Loucy (cell line): Measurements from ENCODE around the gene IRAK1.
A peak's percentile ranks its signal among the peaks of the same experiment; 100 is the strongest.

Experiments
- H2AFZ ChIP-seq: fragments of 200-600 bp; sonication (generic); 2 replicates; pipeline ENCODE4 v1.6.0; 2016; ENCODE audit warnings: antibody characterized with exemption, mild to moderate bottlenecking, low read length, moderate library complexity
- H3F3A ChIP-seq: fragments of 200-600 bp; 2 replicates; pipeline ENCODE4 v1.6.0; 2016; ENCODE audit warnings: antibody characterized with exemption, low read depth, mild to moderate bottlenecking
- H3K27me3 ChIP-seq: fragments of 200-600 bp; sonication (generic); 2 replicates; pipeline ENCODE4 v1.6.1; 2014; ENCODE audit warnings: low read length, mild to moderate bottlenecking; ENCODE audit not compliant: insufficient read depth, poor library complexity, severe bottlenecking
- H3K36me3 ChIP-seq: fragments of 200-600 bp; sonication (generic); 2 replicates; pipeline ENCODE4 v1.6.1; 2016; ENCODE audit warnings: low read length; ENCODE audit not compliant: insufficient read depth
- H3K4me1 ChIP-seq: fragments of 200-600 bp; sonication (generic); 2 replicates; pipeline ENCODE4 v1.5.1; 2014; ENCODE audit warnings: low read length, mild to moderate bottlenecking; ENCODE audit not compliant: insufficient read depth, poor library complexity, severe bottlenecking
- H3K4me2 ChIP-seq: fragments of 200-600 bp; sonication (generic); 2 replicates; pipeline ENCODE4 v1.6.0; 2014; ENCODE audit warnings: antibody characterized with exemption, low read length, low read depth, mild to moderate bottlenecking; ENCODE audit not compliant: poor library complexity, severe bottlenecking
- H3K4me3 ChIP-seq: fragments of 200-600 bp; sonication (generic); 2 replicates; pipeline ENCODE4 v1.5.1; 2014; ENCODE audit warnings: low read length, mild to moderate bottlenecking, mixed read lengths; ENCODE audit not compliant: poor library complexity, severe bottlenecking
- H3K79me2 ChIP-seq: fragments of 200-600 bp; sonication (generic); 2 replicates; pipeline ENCODE4 v1.6.1; 2014; ENCODE audit warnings: low read length; ENCODE audit not compliant: insufficient read depth
- H3K9ac ChIP-seq: fragments of 200-600 bp; sonication (generic); 2 replicates; pipeline ENCODE4 v1.6.0; 2014; ENCODE audit warnings: mild to moderate bottlenecking, low read depth, low read length, moderate library complexity; ENCODE audit not compliant: poor library complexity, severe bottlenecking
- H3K9me2 ChIP-seq: fragments of 200-600 bp; sonication (generic); replicated peaks from 2 replicates; pipeline ENCODE4 v1.6.1; 2016; ENCODE audit warnings: low read depth, low read length, mixed read lengths
- H3K9me3 ChIP-seq: fragments of 200-600 bp; sonication (generic); 2 replicates; pipeline ENCODE4 v1.6.1; 2014; ENCODE audit warnings: mild to moderate bottlenecking, antibody characterized with exemption, low read length, low read depth; ENCODE audit not compliant: insufficient read depth
- H4K20me1 ChIP-seq: fragments of 200-600 bp; sonication (generic); 2 replicates; pipeline ENCODE4 v1.6.0; 2014; ENCODE audit warnings: antibody characterized with exemption, low read length, mild to moderate bottlenecking; ENCODE audit not compliant: insufficient read depth, poor library complexity, severe bottlenecking
- CTCF ChIP-seq: fragments of 200-600 bp; sonication (generic); conservative IDR thresholded peaks from 2 replicates; pipeline ENCODE4 v1.5.1; 2014; ENCODE audit warnings: mild to moderate bottlenecking, antibody characterized with exemption, low read length
- EZH2phosphoT487 ChIP-seq: fragments of 200-600 bp; IDR thresholded peaks from 2 replicates; pipeline ENCODE4 v1.6.1; 2018; ENCODE audit warnings: antibody characterized with exemption, mild to moderate bottlenecking, moderate library complexity, borderline replicate concordance

IRAK1 gene

DNA sequence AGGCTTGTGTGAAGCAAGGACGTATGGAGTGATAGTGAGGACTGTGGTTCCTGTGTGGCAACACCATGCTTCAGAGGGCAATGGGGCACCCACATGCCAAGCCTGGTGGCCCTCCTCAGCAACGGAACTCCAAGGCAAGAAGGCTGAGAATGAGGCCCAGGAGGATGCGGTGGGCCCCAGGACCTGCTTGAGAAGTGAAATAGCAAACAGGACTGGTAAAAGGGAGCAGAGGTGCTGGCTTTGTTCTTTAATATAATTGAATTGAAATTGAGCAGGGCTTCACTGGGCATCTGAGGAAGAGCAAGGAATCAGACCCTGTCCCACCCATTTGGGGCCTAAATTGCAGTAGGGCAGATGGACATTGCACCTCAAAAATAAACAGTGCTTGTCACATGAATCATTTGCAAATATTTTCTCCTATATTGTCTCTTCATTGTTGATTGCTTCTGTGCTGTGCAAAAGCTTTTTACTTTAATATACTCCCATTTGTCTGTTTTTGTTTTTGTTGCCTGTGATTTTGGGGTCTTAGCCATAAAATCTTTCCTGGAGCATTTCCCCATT lies 44.9 kb downstream of the IRAK1 start:
- H3K36me3 ChIP-seq = no peaks in the 10 kb centered on the region
- TF ChIP-seq EZH2phosphoT487 (no peak), CTCF (no peak)
- peak overlapping the region; percentile 100 for H3K9ac ChIP-seq
- H2AFZ ChIP-seq = no peak overlapping the region
- peaks cover 10% of the 10 kb centered on the region; the same call in 1 of the 2 replicates for H3F3A ChIP-seq
- H3K4me3 ChIP-seq = peak overlapping the region; percentile 97
- H3K4me1 ChIP-seq = peaks cover 18% of the 10 kb centered on the region
- H3K27me3 ChIP-seq = peaks cover under 1% of the 10 kb centered on the region
- H3K4me2 ChIP-seq = peak overlapping the region; percentile 98
- no peaks in the 10 kb centered on the region for H3K9me3 ChIP-seq
- H3K79me2 ChIP-seq = peaks cover 39% of the 10 kb centered on the region
- peaks cover 5% of the 10 kb centered on the region for H4K20me1 ChIP-seq
- no peaks in the 10 kb centered on the region for H3K9me2 ChIP-seq

DNA sequence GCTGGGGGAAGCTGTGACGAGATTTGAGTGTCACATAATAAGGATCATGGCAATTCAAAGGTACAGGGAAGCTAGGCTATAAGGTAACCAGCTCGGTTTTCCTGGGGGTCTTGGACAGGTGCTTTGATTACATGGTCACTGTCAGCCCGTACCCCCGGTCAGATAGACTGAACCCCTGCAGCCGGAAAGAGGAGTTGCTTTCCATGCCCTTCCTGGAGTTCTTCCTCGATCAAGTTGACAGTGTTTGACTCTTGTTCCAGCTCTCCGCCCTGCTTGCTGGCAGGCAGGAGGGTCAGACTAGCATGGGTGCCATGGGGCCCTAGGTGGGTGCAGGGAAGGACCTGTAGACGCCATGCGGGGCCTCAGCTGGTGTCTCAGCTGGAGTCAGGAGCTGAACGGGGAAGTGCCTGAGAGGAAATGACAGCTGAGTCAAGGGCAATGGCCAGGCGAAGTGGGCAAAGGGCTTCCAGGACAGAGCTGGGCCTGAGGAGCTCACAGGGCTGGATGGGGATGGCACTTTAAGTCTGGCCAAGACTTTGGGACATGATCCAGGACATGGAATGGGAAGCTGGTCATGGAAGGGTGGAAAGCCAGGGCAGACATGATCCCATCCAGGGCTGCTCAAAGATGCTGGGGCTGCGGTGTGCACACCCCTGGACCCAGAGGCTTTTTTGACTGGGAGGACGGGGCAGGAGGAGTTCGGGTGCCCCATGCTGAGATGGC lies 45.5 kb downstream of the IRAK1 start:
- Histone ChIP-seq H4K20me1 (peaks cover 12% of the 10 kb centered on the region), H3K79me2 (peaks cover 46% of the 10 kb centered on the region), H3K9me2 (no peaks in the 10 kb centered on the region), H3F3A (peaks cover 10% of the 10 kb centered on the region; the same call in 1 of the 2 replicates), H3K36me3 (no peaks in the 10 kb centered on the region), H2AFZ (no peak overlapping the region), H3K27me3 (peaks cover 6% of the 10 kb centered on the region), H3K4me1 (peaks cover 18% of the 10 kb centered on the region), H3K4me3 (peak overlapping the region; percentile 97), H3K9me3 (no peaks in the 10 kb centered on the region), H3K4me2 (peak overlapping the region; percentile 98), H3K9ac (peak overlapping the region; percentile 100)
- no peak for TF ChIP-seq EZH2phosphoT487
- TF ChIP-seq CTCF = no peak

- Histone ChIP-seq H3K9me3 (no peaks in the 10 kb centered on the region), H3K79me2 (peaks cover 54% of the 10 kb centered on the region), H3K4me1 (peaks cover 18% of the 10 kb centered on the region), H3K4me2 (peak overlapping the region; percentile 98), H3F3A (peaks cover 10% of the 10 kb centered on the region; the same call in 1 of the 2 replicates), H3K27me3 (peaks cover 6% of the 10 kb centered on the region), H3K4me3 (peak overlapping the region; percentile 97), H3K9ac (peak overlapping the region; percentile 100), H3K9me2 (no peaks in the 10 kb centered on the region), H4K20me1 (peaks cover 19% of the 10 kb centered on the region), H3K36me3 (no peaks in the 10 kb centered on the region; the same call in 1 of the 2 replicates), H2AFZ (no peak overlapping the region)
- TF ChIP-seq EZH2phosphoT487 = no peak
- TF ChIP-seq CTCF = no peak
Measured at GRCh38 chrX:153973127-153974002, 46.3 kb downstream of the IRAK1 start.
